ENCODE measurements around the gene PRKN. TPM values are rescaled to one million over a fixed set of nuclear protein-coding genes. Genes with fewer than 3 reads are reported as not detected.

Gene PRKN
- total and polyA plus RNA-seq, 2 experiments from 2014 or later = 0.10 to 0.84 TPM

- H3K27ac Mint-ChIP-seq = no peak overlapping the region
- H4K20me1 ChIP-seq (replicated peaks; ENCODE audit: insufficient read depth) = no peaks in the 10 kb centered on the region
- peaks cover 3% of the 10 kb centered on the region; the same call in 1 of the 3 replicates for H3K4me1 Mint-ChIP-seq
- H3F3A ChIP-seq (replicated peaks; ENCODE audit: low read depth) = no peaks in the 10 kb centered on the region
- H3K79me2 ChIP-seq (replicated peaks; ENCODE audit: insufficient read depth) = no peaks in the 10 kb centered on the region
- no peak overlapping the region for H3K4me2 ChIP-seq
- H3K27me3 ChIP-seq (ENCODE audit: insufficient read depth) = no peaks in the 10 kb centered on the region
- H3K9me3 Mint-ChIP-seq = no peaks in the 10 kb centered on the region
- ATAC-seq (no peak), DNase-seq (ENCODE audit: low spot score) (no peak)
- no peaks in the 10 kb centered on the region for H3K4me1 ChIP-seq (ENCODE audit: insufficient read depth)
- H3K36me3 Mint-ChIP-seq (ENCODE audit: low read depth) = no peaks in the 10 kb centered on the region
- TF ChIP-seq EZH2 (IDR thresholded peaks at IDR 0.05; ENCODE audit: low read depth, unreplicated experiment) = no peak
- TF ChIP-seq CTCF (conservative IDR thresholded peaks at IDR 0.05; ENCODE audit: low read depth in 2 of 2) = no peak
- no peak for TF ChIP-seq STAT1 (IDR thresholded peaks at IDR 0.05; ENCODE audit: unreplicated experiment)
- TF ChIP-seq CREB1 (CRISPR knock-in tag; IDR thresholded peaks at IDR 0.05; ENCODE audit: low read depth) = no peak
- no peak for TF ChIP-seq ZNF331 (CRISPR knock-in tag; IDR thresholded peaks at IDR 0.05; ENCODE audit: low read depth)
- TF ChIP-seq NANOG (IDR thresholded peaks at IDR 0.05; ENCODE audit: borderline replicate concordance) = no peak
- no peak for TF ChIP-seq EZH2phosphoT487 (IDR thresholded peaks at IDR 0.05; ENCODE audit: unreplicated experiment)
- TF ChIP-seq ZNF462 (CRISPR knock-in tag; IDR thresholded peaks at IDR 0.05) = no peak
- TF ChIP-seq ZNF114 (CRISPR knock-in tag; IDR thresholded peaks at IDR 0.05) = no peak
- TF ChIP-seq REST (IDR thresholded peaks at IDR 0.05; ENCODE audit: unreplicated experiment) = no peak
- no peak for TF ChIP-seq POLR2AphosphoS5 (IDR thresholded peaks at IDR 0.05; ENCODE audit: low read depth)
- TF ChIP-seq JUNB (IDR thresholded peaks at IDR 0.05; ENCODE audit: unreplicated experiment) = no peak
- TF ChIP-seq ETS1 (IDR thresholded peaks at IDR 0.05) = no peak
- no peak overlapping the region for H3K4me3 ChIP-seq
- H3K27me3 Mint-ChIP-seq (ENCODE audit: insufficient read depth, low read depth, poor library complexity) = peaks cover 2% of the 10 kb centered on the region
- H3K9me2 ChIP-seq (ENCODE audit: insufficient read depth) = no peaks in the 10 kb centered on the region
- no peak overlapping the region for H2AFZ ChIP-seq
- H3K27ac ChIP-seq (ENCODE audit: low read depth) = no peak overlapping the region
- no peaks in the 10 kb centered on the region for H3K36me3 ChIP-seq (ENCODE audit: insufficient read depth)
- H3K4me3 Mint-ChIP-seq = no peak overlapping the region
Measured at GRCh38 chr6:161590961-161591627, 1136.5 kb downstream of the PRKN start.

Measured in GM23338 (cell line).